Mesodermal cell (in vitro differentiated cells): Measurements from ENCODE around the gene PIK3AP1.
"Not testable (repeated sequence)": the region's sequence is repeated elsewhere in the genome, so short reads cannot be mapped to it uniquely, and the experiment has no call there.

Experiments
- H3K27ac ChIP-seq: 2 replicates; pipeline ENCODE4 v1.7.0; 2013; ENCODE audit warnings: mild to moderate bottlenecking, low read depth, low read length, moderate library complexity; ENCODE audit not compliant: severe bottlenecking
- H3K36me3 ChIP-seq: 2 replicates; pipeline ENCODE4 v1.7.1; 2013; ENCODE audit warnings: mild to moderate bottlenecking, low read length, moderate library complexity; ENCODE audit not compliant: control insufficient read depth, insufficient read depth
- H3K4me1 ChIP-seq: one replicate; pipeline ENCODE4 v1.7.1; 2013; ENCODE audit warnings: mild to moderate bottlenecking, low read length; ENCODE audit not compliant: insufficient read depth, control insufficient read depth, poor library complexity, severe bottlenecking
- H3K4me3 ChIP-seq: 2 replicates; pipeline ENCODE4 v1.7.0; 2013; ENCODE audit warnings: low read length, control low read depth, mild to moderate bottlenecking; ENCODE audit not compliant: insufficient read depth, poor library complexity, severe bottlenecking; ENCODE audit errors: extremely low read depth
- H3K9me3 ChIP-seq: 2 replicates; pipeline ENCODE4 v1.7.1; 2013; ENCODE audit warnings: mild to moderate bottlenecking, low read length, moderate library complexity; ENCODE audit not compliant: control insufficient read depth
- WGBS, 2 experiments: methylation state at CpG; one replicate each; pipeline ENCODE4 v1.1.5; 2013; ENCODE audit warnings: missing lambda C conversion rate in 2 of 2; ENCODE audit not compliant: insufficient coverage in 2 of 2; 5-methylcytosine and 5-hydroxymethylcytosine counted together

Gene PIK3AP1

DNA sequence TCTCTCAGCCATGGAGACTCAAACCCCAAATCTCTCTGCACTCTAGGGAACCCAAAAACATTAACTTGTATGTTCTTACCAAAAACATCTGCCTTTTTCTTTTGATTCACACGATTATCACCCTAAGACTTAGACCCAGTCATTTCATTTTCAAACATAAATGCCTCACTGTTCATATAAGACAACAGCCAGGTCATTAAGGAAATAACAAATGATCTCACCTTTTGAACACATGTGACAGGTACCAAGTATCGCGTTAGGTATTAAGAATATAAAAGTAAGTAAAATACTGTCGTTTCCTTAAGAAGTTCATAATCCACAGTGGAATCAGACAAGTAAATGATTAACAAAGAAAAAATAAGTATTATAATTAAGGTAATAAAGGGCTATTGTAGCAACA, 142.3 kb downstream of the PIK3AP1 start:
- WGBS, 2 experiments = 75 to 100% methylated on average over 1 of the region's 4 CpGs
- H3K27ac ChIP-seq = no peak overlapping the region
- H3K4me3 ChIP-seq = no peak overlapping the region
- peaks cover 40% of the 10 kb centered on the region for H3K36me3 ChIP-seq
- peaks cover 5% of the 10 kb centered on the region for H3K4me1 ChIP-seq
- no peaks in the 10 kb centered on the region for H3K9me3 ChIP-seq

DNA sequence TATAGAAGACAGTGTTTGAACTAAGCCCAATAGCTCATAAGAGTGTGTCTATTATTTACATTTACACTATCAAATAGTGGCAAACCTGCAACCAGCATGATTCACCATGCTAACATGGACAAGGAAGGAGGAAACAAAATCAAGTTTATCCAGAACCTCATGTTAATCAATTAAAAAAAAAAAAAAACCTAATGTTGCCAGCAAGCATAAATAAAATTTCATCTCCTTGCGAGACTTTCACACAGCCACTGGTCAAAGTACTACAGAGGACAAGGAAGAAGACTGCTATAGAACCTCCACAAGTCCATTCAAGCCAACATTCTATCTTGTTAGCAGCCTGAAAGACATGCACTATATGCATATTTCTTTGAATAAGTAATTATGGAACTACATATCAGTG, 143.2 kb downstream of the PIK3AP1 start:
- Histone ChIP-seq H3K36me3 (peaks cover 40% of the 10 kb centered on the region), H3K4me3 (no peak overlapping the region), H3K27ac (no peak overlapping the region), H3K4me1 (peaks cover 4% of the 10 kb centered on the region), H3K9me3 (no peaks in the 10 kb centered on the region)
- no CpG with 5 or more reads among the region's 1 CpG for WGBS, 2 experiments

DNA sequence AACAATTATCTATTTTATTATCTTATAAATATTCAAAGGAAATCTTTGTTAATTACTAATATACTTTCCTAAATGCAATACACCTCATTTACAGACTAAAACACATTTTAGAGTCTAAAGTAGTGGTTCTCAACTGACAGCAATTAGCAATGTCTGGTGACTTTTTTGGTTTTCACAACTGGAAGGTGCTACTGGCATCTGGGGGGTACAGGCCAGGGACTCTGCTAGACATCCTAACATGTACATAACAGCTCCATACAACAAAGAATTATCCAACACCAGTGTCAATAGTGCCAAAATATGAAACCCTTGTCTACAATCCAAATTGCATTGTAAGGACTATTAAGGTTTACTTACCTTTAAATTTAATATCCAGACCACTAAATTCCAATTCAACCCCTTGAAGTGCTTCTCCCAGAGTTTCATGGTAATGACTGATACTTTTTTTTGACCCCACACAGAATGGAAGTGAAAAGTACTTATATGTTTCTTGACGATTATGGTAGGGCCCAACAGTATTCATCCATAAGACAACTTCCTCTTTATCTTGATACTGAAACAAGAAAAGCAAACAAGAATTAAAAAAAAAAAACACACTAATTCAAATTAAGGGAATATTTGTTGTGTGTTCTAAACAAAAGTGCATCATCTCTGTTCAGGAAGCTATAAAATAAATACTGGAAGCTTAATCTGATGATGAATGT, 143.9 kb downstream of the PIK3AP1 start:
- H3K36me3 ChIP-seq = peaks cover 37% of the 10 kb centered on the region
- H3K4me3 ChIP-seq = no peak overlapping the region
- H3K9me3 ChIP-seq = no peaks in the 10 kb centered on the region
- H3K27ac ChIP-seq = no peak overlapping the region
- H3K4me1 ChIP-seq = no peaks in the 10 kb centered on the region
- WGBS, 2 experiments = no CpG with 5 or more reads among the region's 1 CpG

DNA sequence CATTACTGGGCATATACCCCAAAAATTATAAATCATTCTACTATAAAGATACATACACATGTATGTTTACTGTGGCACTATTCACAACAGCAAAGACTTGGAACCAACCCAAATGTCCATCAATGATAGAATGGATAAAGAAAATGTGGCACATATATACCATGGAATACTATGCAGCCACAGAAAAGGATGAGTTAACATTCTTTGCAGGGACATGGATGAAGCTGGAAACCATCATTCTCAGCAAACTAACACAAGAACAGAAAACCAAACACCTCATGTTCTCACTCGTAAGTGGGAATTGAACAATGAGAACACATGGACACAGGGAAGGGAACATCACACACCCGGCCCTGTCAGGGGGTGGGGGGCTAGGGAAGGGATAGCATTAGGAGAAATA, 145.8 kb downstream of the PIK3AP1 start:
- H3K4me3 ChIP-seq, H3K4me1 ChIP-seq, H3K27ac ChIP-seq, H3K9me3 ChIP-seq: not testable (repeated sequence)
- H3K36me3 ChIP-seq = peaks cover 54% of the 10 kb centered on the region
- 100% methylated on average over 1 of the region's 2 CpGs for WGBS, 2 experiments

DNA sequence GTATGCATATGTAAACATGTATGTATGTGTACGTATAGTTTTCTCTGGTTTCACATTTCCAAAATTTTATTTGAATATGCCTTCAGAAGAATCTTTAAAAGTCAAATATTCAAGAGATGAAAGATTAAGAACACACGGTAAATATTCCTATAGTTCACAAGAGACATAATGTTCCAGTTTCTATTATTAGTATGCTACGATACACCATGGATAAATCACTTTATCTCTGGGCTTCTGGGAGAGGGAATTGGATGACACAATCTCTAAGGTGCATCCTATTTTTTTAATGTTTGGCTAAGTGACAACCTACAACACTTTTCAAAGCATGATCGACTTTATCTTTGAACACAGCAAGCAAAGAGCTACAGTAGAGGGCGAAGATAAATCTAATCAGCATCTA, 147.3 kb downstream of the PIK3AP1 start:
- Histone ChIP-seq H3K27ac (no peak overlapping the region), H3K4me1 (no peaks in the 10 kb centered on the region), H3K36me3 (peaks cover 67% of the 10 kb centered on the region), H3K4me3 (no peak overlapping the region), H3K9me3 (no peaks in the 10 kb centered on the region)
- WGBS, 2 experiments = 95 to 96% methylated on average over 2 to 3 of the region's 5 CpGs

DNA sequence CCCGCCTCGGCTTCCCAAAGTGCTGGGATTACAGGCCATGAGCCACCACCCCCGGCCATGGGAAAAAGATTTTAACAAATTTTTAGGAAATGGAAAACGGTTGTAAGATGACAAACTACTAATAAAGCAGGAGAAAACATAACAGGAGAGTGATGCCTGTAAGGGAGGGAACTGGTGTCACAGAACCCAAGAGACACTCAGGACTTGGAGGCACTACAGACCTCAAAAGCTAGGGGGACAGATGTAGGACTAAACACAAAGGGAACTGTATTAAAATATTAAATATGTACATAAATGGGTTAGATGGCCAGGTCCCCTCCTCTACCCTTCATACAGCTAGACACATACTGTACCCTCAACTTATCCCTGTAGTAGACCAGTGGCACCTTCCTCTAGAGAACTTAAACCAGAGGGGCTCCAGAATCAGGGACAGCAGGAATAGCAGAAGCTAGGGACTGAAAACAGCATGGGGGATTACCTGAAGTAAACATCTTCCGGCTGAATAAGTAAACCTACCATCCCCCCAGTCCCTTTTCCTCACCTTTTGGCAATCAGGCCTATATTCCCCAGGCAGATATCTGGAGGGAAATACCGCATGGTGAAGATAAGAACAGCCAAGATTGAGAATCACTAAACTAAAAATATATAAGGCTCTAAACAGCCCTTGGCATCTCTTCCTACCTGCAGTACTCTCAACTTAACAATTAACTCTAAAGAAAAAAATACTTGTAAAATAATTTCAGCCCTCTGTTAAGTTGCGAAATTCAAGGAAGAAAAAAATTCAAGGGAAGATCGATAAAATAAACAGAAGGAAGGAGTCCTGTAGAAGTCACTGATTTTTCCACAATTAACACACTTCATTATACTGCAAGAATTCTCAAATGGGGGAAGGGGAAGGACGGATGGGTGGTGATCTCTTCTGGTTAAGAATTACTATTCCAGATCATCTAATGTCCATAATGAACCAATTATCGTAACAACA, 149.0 kb downstream of the PIK3AP1 start:
- WGBS, 2 experiments = 85% methylated on average over 4 of the region's 10 CpGs

DNA sequence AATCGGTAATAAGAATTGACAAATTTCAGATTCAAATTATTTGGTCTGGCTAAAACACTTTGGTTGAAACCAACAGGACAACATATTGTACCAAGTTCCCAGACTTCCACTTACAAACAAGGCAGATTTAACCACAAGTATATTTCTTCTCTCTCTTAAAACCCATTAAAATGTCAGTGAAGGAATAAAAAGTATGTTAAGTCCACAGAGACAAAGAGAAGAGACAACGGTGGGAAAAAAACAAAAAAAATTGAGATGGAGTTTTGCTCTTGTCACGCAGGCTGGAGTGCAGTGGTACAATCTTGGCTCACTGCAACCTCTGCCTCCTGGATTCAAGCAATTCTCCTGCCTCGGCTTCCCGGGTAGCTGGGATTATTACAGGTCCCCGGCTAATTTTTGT, 149.8 kb downstream of the PIK3AP1 start:
- Histone ChIP-seq H3K9me3 (no peaks in the 10 kb centered on the region), H3K27ac (no peak overlapping the region), H3K4me1 (no peaks in the 10 kb centered on the region), H3K36me3 (peaks cover 58% of the 10 kb centered on the region), H3K4me3 (no peak overlapping the region)
- 87 to 94% methylated on average over 2 to 5 of the region's 6 CpGs for WGBS, 2 experiments

More for the DNA sequence above, 149.0 kb downstream of the PIK3AP1 start:
- H3K4me3 ChIP-seq = no peak overlapping the region
- no peak overlapping the region for H3K27ac ChIP-seq
- no peaks in the 10 kb centered on the region for H3K9me3 ChIP-seq
- peaks cover 65% of the 10 kb centered on the region for H3K36me3 ChIP-seq
- H3K4me1 ChIP-seq = no peaks in the 10 kb centered on the region

DNA sequence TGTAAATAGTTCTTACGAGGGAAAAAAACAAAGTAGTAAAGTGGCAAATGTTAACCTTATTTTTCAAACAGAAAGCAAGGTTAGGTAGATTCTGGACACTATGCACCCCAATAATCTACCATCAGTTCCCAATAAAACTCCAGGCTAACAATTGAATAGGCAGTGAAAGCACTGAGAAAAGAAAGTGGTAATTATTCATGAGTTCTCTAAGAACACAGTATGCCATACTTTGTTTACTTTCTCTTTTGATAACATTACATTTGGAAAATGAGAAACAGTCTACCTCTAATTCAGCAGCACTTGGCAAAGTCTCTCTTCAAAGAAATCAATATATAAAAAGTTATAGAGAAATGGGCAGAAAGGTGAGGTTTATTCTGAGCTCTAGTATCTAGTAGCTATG, 151.9 kb downstream of the PIK3AP1 start:
- Histone ChIP-seq H3K27ac (no peak overlapping the region), H3K36me3 (peaks cover 61% of the 10 kb centered on the region), H3K4me3 (no peak overlapping the region), H3K4me1 (no peaks in the 10 kb centered on the region), H3K9me3 (no peaks in the 10 kb centered on the region)
- WGBS, 2 experiments = no CpG with 5 or more reads among the region's 1 CpG

DNA sequence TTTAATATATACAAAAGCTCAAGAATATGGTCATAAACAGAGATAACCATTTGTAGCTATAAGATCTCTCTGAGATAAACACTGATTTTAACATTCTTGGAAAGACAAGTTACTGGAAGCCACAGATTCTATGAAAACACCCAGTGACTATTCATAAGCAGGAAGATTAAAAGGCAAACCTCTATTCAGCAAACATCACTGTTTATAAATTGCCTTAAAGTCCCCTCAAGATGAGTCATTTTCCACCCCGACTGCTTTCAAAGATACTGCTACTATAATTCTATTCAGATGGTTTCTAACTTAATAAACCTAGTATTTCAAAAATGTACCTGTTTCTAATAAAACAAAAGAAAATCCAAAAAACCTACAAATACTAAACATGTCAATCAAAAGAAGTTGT, 154.5 kb downstream of the PIK3AP1 start:
- Histone ChIP-seq H3K9me3 (no peaks in the 10 kb centered on the region), H3K27ac (no peak overlapping the region), H3K36me3 (peaks cover 69% of the 10 kb centered on the region), H3K4me3 (no peak overlapping the region), H3K4me1 (no peaks in the 10 kb centered on the region)
- WGBS, 2 experiments = 80% methylated on average over 1 of the region's 1 CpG; no CpG with 5 or more reads in 1 of the 2 experiments

DNA sequence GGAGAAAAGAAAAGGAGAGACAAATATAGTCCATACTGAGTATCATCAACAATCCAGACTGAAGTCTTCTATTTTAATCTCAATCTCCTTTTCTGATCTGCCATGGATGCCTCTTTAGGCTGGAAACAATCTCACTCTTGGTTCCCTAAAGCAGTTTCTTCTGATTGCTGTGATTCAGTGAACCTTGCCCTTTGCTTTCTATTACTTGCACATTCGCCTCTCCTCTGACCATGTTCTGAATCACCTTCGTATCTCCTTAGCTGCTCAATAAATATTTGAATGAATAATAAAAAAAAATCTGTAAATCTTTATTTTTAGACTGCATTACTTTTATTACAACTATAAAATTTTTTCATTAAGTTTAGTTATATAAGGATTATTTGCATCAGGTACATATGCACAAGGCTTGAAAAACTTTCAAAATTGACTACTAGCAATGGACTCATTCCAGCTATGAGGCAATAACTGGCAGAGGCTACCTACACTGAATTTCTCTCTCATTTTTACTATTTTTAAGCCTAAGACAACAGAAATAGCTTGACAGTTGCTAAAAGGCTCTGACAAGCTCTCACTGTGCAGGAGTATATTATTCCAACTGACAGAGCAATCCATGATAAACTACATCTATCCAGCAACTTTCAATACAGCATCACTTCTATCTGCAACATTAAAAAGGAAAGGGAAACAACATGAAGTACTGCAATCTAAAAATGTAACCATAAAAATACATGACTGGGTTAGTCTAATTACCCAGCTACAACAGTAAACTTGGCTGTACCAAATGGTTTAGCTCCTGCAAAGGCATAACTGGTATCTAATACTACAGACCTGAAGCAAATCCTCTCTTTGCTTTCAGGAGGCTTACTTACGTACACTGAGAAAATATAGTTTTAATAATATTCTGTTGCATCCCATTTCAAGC, 159.1 kb downstream of the PIK3AP1 start:
- Histone ChIP-seq H3K4me3 (no peak overlapping the region), H3K9me3 (no peaks in the 10 kb centered on the region), H3K27ac (no peak overlapping the region), H3K4me1 (no peaks in the 10 kb centered on the region), H3K36me3 (peaks cover 79% of the 10 kb centered on the region)
- no CpG with 5 or more reads among the region's 3 CpGs for WGBS, 2 experiments
